GM18499 (cell line): Measurements from ENCODE around the gene ASXL3.

ENCODE experiments used
- ATAC-seq: cut with Tn5 transposase; IDR thresholded peaks from one replicate; pipeline ENCODE4 v1.9.1; 2021; ENCODE audit warnings: moderate number of reproducible peaks; ENCODE audit not compliant: insufficient read depth, unreplicated experiment

The ASXL3 gene

DNA sequence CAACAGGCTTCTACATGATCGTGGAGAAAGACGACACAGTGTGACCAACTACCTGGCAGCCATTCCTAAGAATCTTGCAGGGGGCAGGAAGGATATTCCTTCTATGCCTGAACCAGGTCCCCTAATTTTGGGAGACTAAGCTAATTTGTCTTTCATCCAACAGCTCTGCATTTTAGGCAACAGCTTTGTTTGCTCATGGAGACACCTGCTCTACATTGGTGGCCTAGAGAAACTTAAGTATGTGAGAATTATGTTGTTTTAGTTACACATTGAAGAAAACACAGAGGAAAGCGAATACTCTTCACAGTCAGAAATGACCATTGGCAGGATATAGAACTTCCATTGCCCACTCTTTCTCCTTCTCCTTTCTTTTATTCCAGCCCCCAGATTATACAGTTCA is 75.2 kb downstream of the ASXL3 start:
- no peak for ATAC-seq

DNA sequence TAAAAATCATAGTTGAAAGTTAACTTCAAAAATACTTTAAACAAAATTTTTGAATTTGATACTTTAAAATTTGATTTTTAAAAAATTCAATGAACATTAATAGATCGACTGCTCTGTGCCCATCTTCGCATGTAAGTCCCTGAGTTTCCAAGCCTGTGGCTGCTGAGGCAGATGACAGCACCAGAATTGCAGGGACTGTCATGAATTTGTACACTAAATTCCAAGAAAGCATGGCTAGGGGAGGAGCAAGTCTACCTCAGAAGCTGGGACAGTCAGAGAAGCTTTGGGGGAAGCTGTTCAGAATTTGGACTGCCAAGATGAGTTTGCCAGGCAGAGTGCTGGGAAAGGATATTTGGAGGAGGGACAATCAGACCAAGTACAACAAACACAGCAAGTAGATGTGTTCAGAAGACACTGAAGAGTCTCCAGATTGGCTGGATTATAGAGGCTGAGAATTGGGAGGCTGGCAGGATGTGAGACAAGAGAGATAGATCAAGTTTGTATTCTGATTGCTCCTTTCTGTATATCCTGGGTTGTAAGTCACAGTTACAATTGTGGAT is 79.0 kb downstream of the ASXL3 start:
- no peak for ATAC-seq

DNA sequence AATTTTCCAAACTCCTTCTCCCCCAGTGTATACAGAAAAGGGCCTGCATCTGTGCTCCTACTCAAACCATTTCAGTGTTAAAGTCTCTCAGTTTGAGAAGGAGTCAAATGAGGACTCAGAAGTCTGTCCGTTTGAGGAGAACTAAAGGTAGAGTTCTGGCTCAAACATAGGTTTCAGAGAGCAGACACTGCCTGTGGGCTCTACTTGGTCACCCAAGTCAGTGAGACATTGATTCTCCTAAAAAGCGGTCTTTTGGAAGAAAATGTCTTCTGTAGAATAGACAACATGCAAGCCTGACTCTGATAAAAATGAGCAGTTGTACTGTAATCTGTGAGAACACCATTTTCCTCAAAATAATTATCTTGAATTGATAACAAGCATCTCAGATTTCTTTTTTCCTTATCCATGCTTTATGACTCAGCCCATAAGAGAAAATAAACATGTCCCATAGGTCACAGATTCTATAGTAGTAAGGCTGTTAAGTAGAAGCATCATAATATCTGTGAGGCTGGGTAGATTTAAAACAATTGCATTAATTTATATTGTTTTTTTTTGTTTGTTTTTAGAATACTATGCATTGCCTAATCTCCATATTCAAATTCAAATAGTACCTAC is 82.8 kb downstream of the ASXL3 start:
- ATAC-seq, result no peak

DNA sequence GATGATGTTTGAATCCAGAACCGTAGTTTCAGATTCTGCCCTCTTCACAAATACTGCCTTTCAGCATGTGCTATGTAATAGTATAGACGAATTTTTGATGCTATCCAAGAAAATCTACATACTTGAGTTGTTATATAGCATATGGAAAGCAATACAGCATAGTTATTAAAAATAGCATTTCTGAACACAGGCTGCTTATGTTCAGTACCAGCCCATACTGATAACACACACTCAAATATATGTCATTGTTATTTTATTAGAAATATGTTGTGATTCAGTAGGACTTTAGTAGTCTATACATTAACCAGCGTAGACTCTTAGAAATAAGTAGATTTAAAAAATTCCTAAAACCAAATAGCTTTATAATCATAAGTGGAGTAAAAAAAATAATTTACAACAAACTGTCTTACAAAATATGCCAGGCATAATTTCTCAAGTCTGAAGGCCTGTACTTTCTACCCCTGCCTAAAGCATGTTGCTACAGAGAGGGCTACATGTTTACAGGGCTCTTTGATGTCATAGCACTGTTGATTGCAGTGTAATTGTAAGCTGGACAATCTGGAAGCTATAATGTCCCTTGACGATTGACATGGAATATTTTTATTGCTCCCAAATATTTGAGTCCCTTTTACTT is 86.3 kb downstream of the ASXL3 start:
- ATAC-seq, result no peak

DNA sequence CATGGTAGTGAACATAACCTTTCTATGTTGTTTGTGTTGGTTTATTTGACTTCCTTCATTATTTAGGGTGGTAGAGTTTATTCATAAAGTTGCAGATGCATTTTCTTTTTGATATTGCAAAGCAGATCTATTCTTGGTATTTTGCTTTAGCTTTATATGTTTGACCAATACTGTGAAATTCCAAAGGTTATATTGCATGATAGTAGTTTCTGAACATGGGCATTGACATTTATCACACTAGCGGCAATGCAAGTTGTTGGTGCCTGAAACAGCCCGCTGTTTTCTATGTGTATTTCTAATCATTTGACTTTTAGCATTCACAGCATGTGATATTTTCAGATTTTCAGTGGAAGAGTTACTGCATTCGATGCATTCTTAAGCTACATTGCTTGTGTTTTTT is 87.2 kb downstream of the ASXL3 start:
- ATAC-seq, result no peak

DNA sequence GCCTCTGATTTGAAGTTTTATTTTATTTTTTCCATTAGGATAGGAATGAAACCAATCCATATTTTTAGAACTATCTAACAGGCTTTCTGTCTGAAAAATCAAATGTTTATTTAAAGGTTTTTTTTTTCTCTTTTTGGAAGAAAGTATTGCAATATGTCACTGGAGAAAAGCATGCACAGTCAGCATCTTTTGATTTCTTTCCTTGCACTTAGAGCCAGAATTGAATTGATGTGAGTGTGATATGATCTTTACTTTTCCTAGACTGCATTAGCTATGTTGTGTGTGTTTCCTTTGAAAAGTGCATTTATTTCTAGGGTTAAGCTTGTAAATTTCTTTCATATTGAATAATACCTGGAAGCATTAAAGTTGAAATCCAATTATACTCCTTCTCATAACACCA is 87.6 kb downstream of the ASXL3 start:
- no peak for ATAC-seq

DNA sequence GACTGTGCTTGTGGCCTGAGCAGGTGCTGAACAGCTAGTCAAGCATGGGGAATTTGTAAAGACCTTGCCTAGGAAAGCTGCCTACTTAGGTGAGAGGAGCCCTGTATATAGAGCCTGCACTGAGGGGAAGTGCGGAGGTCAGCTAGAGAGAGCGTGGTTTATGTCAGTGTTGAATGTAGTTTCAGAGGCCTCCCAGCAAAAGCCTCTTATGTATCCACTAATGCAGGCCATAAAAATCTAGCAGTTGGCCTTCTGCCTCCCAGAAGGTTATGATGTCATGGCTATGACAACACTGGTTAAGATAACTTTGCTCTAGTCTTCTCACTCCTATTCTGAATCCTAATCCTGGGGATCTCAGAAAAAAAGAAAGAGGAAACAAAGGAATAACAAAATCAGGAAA is 88.9 kb downstream of the ASXL3 start:
- no peak for ATAC-seq

DNA sequence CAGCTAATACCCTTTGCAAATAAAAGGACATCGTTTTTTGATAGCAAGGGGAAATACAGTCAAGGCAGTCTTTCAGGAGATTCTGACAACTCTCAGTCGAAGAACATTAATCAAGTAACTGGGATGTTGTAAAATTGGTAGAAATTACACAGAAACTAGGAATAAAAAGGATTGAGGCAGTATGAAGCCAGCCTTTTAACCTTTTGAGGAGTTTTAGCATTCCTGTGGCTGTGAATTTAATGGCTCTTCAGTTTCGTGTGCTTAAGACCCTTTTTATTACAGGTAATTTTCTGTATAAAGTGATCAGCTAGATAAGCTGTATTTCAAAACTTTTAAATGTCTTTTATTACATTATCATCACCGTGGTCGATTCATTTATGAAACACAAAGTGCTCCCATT is 91.6 kb downstream of the ASXL3 start:
- no peak for ATAC-seq

DNA sequence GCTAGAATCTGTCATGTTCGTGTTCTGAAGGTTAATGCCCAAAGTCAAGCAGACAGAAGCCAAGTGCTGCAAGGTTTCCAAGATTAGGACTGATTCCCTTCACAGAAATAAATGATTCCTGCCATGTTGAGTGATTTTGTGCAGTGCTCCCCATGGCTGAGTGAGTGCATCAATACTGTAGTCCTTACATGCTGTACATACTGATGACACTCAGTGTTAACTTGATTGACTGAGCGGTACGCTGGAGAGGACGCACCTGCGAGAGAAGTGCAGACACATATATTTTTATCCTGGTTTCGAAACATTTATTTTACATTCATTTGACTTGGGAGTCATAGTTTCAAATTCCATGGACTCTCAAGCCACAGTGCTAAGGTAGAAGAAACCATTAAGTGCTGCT is 92.0 kb downstream of the ASXL3 start:
- no peak for ATAC-seq

DNA sequence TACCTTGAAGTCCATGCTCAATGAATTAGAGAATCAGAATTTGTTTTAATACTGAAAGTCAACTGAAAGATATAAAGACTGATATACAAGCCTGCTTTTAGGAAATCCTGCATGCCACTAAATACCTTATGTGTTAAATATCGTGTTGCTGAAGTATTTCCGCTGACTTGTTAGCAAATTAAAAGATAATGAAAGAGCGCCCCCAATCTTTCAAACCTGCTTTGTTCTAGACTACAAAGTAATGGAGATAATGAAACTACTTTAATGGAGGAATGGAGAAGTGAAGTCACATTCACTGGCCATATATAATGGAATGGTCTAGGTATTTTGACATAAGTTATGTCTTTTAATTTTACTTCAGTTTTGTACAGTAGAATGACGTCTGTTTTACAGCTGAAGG is 95.7 kb downstream of the ASXL3 start:
- no peak for ATAC-seq

DNA sequence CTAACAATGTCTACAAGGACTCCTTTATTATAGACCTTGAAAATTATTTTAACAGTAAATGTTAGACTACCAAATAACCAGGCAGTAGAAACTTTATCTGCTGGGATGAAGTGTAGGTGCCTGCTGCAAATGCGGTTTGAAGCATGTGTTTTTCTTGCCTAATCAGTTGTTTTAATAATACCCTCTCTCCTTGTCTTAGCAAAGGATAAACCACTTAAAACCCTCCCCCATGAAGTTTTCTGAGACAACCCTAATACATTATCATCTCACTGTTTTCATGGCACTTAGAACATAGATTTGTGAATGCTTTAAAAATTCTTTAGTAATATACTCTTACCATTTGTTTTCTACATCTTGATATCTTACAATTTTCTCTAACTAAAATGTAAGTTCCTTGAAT is 98.6 kb downstream of the ASXL3 start:
- ATAC-seq, result no peak

DNA sequence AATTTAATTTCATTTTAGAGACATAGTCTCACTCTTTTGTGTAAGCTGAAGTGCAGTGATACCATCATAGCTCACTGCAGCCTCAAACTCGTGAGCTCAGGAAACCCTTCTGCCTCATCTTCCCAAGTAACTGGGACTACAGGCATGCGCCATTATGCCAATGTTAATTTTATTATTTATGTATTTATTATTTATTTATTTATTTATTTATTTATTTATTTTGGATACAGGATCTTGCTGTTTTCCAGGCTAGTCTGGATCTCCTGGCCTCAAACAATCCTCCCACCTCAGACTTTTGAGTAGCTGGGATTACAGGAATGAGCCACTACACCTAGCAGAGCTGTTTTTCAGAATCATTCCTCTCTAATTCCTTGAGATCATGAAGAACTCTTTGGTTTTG is 99.9 kb downstream of the ASXL3 start:
- ATAC-seq, result no peak

DNA sequence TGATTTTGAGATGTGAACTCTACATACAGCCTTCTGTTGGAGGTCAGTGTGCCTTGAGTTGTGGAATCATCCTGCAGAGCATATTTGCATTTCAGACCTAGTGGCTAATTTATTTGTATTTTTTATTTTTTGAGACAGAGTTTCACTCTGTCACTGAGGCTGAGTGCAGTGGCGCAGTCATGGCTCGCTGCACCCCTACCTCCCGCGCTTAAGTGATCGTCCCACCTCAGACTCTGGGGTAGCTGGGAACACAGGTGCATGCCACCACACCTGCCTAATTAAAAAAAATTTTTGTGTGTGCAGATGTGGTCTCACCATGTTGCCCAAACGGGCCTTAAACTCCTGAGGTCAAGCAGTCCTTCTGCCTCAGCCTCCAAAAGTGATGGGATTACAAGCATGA is 104.4 kb downstream of the ASXL3 start:
- no peak for ATAC-seq

DNA sequence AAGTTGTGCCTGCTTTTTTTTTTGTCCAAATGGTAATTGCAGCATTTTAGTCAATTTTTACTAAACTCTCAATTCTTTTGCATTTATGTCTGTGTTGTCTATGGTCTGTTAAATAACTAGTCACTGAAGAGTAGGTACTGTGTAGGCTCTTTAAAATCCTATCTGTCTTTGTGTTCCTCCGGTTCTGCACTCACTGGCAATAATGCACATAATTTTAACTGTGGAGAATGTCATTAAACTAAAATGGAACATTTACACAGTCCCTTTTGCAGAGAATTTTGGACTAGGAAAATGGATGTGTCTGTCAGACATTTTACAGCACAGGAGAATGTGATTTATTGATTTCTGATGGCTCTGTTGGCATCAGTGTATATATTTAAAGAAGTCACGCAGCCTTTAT is 116.6 kb downstream of the ASXL3 start:
- no peak for ATAC-seq

DNA sequence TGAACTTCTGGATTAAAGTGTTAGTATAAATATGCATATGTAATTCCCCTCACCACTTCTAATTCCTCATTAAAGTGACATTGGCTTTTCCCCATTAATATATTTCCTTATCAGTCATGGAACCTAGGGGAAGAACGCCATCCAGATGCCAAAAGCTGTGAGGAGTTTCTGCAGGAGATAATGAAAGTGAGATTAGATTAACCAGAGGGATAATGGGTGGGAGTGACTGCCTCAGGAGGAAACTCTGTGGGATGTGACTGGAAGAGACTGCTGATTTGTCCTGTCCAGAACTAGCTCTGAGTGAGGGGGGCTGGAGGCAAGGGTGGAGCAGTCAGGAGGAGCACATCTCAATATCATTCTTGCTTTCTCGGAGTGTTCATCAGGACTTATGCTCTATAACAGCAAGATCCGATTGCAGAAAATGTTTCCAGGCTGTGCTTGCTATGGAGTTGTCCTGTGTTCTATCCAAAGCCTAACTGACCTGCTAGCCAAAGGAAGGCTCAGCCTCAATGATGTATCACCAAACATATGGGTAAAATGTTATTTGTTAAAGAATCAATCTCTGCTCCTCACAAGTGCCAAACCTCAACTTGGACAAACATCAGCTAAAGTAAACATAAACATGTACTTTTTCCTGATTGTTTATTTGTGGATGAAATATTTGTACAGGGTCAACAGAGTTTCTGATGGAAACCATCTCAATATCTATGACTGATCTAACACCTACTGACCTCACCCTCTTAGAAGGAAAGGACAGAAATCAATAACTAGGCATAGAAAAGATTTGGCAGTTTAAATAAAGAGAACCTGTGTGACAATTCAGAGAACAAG is 118.5 kb downstream of the ASXL3 start:
- ATAC-seq, result no peak

DNA sequence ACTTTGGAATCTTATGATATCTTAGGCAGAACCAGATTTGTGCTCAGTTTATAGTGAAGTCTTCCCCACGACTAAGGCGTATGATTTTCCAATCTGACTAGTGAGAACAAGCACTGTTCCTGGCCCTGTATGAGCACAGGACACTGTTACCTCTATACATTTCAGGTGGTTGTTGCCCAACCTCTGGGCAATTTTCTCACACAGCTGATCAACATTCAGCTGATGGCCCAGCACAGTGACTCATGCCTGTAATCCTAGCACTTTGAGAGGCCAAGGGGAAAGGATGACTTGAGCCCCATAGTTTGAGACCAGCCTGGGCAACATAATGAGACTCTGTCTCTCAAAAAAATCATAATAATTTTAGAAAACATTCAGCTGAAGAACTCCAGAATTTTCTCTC is 119.5 kb downstream of the ASXL3 start:
- no peak for ATAC-seq

DNA sequence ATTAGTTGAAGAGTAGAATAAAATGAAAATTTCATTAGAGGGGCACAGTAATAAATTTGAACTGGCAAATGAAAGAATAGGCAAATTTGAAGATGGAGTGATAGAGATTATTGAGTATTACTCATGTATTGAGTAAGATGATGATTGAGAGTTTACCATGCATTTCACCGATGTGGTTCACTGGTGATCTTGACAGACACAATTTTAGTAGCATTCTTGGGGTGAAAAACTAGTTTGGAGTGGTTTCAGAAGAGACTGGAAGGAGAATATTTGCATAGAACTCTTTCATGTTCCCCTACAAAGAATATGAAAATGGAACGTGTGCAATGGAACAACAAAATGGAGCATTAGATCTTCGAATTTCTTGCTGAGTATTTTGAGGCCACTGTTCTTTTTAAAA is 121.4 kb downstream of the ASXL3 start:
- no peak for ATAC-seq

DNA sequence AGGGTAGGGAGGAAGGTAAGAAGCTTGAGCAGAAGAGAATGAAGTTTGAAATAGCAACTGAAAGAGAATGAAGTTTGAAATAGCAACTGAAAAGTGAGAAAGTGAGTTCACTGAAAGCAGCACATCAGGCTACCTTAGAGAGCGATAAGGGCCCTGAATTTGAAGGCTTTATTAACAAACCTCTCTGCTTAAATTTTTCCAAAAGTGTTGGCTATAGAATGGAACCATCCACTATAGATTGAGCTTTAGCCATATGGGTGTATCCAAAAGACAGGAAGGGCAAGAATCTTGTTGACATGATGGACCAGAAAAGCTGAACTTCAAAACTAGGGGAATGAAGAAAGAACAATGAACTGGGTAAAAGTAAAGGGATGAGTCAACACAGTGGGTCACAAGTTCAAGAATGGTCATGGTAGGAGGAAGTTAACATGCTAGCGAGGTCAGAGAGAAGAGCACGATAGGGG is 122.5 kb downstream of the ASXL3 start:
- peak; percentile 72 for ATAC-seq

DNA sequence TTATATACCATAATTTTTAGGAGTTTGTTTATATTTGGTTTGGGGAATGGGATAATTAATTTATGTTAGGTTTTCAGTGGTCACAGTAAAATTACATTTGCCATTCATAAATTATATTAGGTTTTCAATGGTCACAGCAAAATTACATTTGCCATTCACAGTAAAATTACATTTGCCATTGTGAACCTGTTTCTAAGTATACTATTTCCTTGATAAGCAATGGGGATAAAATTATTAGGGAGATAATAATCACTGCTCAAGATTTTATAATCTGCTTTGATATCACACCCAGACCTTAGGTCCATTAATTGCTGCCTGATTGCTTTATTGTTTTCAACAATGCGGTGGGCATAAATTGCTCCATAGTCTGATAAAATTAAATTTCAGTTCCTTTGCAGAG is 124.6 kb downstream of the ASXL3 start:
- no peak for ATAC-seq

DNA sequence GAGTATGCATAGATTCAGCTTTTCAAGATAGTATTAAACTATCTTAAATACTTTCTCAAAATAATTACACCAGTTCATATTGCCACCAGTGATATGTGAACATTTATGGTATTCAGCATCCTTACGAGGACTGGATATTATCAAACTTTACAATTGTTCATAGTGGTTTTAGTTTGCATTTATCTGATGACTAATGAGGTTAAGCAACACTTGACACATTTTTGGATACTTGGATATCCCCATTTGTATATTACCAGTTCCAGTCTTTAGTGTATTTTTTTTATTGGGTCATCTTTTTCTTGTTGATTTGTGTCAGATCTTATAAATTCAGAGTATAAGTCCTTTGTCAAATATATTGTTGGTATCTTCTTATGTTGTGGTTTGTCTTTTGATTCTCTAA is 128.4 kb downstream of the ASXL3 start:
- no peak for ATAC-seq

DNA sequence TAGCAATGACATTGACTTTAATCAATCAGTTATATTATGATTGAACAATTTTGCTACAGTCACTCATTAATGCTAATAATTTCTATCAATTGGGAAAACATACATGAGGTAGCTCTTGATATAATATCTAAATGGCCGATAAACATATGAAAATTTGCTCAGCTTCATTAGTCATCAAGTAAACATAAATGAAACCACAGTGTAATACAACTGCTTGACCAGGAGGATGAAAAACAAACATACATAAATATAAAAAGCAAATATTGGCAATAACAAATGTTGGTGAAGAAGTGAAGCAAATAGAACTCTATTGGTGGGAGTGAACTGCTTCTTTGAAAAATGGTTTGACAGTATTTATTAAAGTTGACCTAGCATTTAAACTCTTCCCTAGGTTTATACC is 130.9 kb downstream of the ASXL3 start:
- ATAC-seq, result no peak
